Cerebellar nuclear complex (tissue), 1 donor: ENCODE results near the gene C3orf20.

ENCODE experiments used
- DNase-seq, 2 experiments: peaks; one replicate each; lab custom pipeline; 2025; lab: John Stamatoyannopoulos, UW

C3orf20 gene

GRCh38 chr3:14814411-14814871, 139.5 kb downstream of the C3orf20 start:
- DNase-seq, result no peak

- no peak for DNase-seq
Measured at GRCh38 chr3:14816359-14816758, 141.4 kb downstream of the C3orf20 start.

- no peak for DNase-seq
Measured at GRCh38 chr3:14818804-14819500, 144.0 kb downstream of the C3orf20 start, which contains the start of gene FGD5. TSS of gene FGD5 (plus strand) at chr3:14818962. CDS start at chr3:14819072, 110 bp downstream.

GRCh38 chr3:14819671-14820070, 144.7 kb downstream of the C3orf20 start:
- no peak for DNase-seq

GRCh38 chr3:14820156-14820555, 145.2 kb downstream of the C3orf20 start:
- DNase-seq, result no peak

GRCh38 chr3:14821151-14821550, 146.2 kb downstream of the C3orf20 start:
- DNase-seq, result no peak

GRCh38 chr3:14822134-14822533, 147.2 kb downstream of the C3orf20 start:
- no peak for DNase-seq
